Esophagus muscularis mucosa (tissue), 4 donors: ENCODE data around the gene ID2. TPM values are rescaled to one million over a fixed set of nuclear protein-coding genes. Genes with fewer than 3 reads are reported as not detected.

ENCODE experiments used
- DNase-seq: peaks from one replicate; pipeline ENCODE4 v3.0.0-alpha.2; 2017; ENCODE audit errors: extremely low spot score
- H3K27ac ChIP-seq, 4 donors: fragments of 200-600 bp; sonication (generic); replicated peaks in 1 of 4; 1 replicate in 3 of 4; 2 replicates in 1 of 4; pipeline ENCODE4 v1.5.1; 2016 to 2019; ENCODE audit warnings: mild to moderate bottlenecking in 1 of 4
- H3K27me3 ChIP-seq, 4 donors: fragments of 200-600 bp; sonication (generic); one replicate each; pipeline versions ENCODE4 v1.5.1 to v1.6.0; 2016 to 2019
- H3K36me3 ChIP-seq, 4 donors: fragments of 200-600 bp; sonication (generic); one replicate each; pipeline ENCODE4 v1.5.1; 2016 to 2019
- H3K4me1 ChIP-seq, 4 donors: fragments of 200-600 bp; sonication (generic); one replicate each; pipeline ENCODE4 v1.5.1; 2016 to 2019
- H3K4me3 ChIP-seq, 4 donors: fragments of 200-600 bp; sonication (generic); 1 replicate in 2 of 4; 2 replicates in 2 of 4; pipeline ENCODE4 v1.5.1; 2016 to 2019; ENCODE audit warnings: mild to moderate bottlenecking in 4 of 4, moderate library complexity in 1 of 4
- H3K9me3 ChIP-seq, 4 donors: fragments of 200-600 bp; sonication (generic); 1 replicate in 3 of 4; 2 replicates in 1 of 4; pipeline ENCODE4 v1.5.1; 2016 to 2019
- EP300 ChIP-seq: sonication (generic); formaldehyde crosslinking; IDR thresholded peaks from one replicate; pipeline ENCODE4 v1.6.1; 2017; ENCODE audit warnings: antibody characterized with exemption
- POLR2A ChIP-seq: fragments of 450-650 bp; IDR thresholded peaks from one replicate; pipeline ENCODE4 v1.6.1; 2017; ENCODE audit warnings: antibody characterized with exemption, moderate library complexity, mild to moderate bottlenecking, low read depth
- POLR2AphosphoS5 ChIP-seq, 2 donors: sonication (generic); formaldehyde crosslinking; IDR thresholded peaks; one replicate each; pipeline ENCODE4 v1.6.1; 2017; ENCODE audit warnings: antibody characterized with exemption in 2 of 2
- WGBS: methylation state at CpG from one replicate; pipeline ENCODE4 v1.1.5; 2018; 5-methylcytosine and 5-hydroxymethylcytosine counted together
- intact Hi-C: fragments of 100-400 bp; cut with DNase I; formaldehyde crosslinking; loops from one replicate; pipeline ENCODE4 v1.15.1; 2023
- total RNA-seq, 4 donors: library from RNA; depleted of rRNA; stranded (reverse); fragments of >200 nt; gene quantifications; one replicate each; pipeline versions ENCODE4 v1.1.0 to v1.2.1, GENCODE V29; 2016
- TF ChIP-seq, protein P1 (sequence below), 3 experiments: fragments of 200-600 bp in 2 of 3; fragments of 450-650 bp in 1 of 3; sonication (generic) in 2 of 3; IDR thresholded peaks; one replicate each; pipeline ENCODE4 v1.5.1; 2017 to 2019; ENCODE audit warnings: antibody characterized with exemption in 3 of 3, mild to moderate bottlenecking in 2 of 3, moderate library complexity in 1 of 3

ID2 gene
- total RNA-seq, 4 donors from 2014 or later = 149 to 254 (median 187) TPM

DNA sequence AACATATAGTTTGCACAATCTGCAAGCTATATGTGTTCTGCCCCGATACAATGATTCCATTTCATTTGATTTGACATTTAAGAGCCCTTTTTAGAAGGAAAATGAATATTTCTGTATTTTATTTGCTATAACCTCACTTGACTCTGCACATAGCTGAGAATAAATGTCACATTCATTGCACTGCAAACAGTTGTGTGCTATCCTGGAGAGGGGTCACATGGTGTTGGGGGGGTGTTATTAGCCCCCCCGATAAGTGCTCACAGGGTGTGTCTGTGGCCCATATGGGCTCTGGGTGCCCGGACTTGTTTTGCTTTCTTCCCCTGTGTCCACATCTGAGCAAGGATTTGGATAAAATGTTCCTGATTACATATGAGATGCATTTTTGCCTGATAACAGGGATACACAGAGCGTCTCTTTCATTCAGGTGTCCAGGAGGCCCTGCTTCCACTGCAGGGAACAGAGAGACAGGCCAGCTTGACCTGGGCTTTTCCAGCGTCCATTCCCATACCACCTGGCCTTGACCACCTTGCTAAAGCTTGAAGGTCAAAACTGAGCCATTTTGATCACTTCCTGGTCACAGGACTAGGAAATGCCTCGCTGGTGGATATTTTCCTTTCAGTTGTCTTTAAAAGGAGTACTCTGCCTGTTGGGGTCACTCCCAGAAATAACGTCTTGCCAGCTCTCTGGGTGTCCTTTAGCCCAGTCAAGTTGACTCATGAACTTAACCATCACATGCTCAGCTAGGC lies 38.4 kb upstream of the ID2 start:
- H3K27me3 ChIP-seq = no peaks in the 10 kb centered on the region
- DNase-seq = no peak
- TF ChIP-seq POLR2A (no peak), EP300 (no peak), POLR2AphosphoS5 (IDR thresholded peaks at IDR 0.05) (no peak)
- TF ChIP-seq, protein P1, sequence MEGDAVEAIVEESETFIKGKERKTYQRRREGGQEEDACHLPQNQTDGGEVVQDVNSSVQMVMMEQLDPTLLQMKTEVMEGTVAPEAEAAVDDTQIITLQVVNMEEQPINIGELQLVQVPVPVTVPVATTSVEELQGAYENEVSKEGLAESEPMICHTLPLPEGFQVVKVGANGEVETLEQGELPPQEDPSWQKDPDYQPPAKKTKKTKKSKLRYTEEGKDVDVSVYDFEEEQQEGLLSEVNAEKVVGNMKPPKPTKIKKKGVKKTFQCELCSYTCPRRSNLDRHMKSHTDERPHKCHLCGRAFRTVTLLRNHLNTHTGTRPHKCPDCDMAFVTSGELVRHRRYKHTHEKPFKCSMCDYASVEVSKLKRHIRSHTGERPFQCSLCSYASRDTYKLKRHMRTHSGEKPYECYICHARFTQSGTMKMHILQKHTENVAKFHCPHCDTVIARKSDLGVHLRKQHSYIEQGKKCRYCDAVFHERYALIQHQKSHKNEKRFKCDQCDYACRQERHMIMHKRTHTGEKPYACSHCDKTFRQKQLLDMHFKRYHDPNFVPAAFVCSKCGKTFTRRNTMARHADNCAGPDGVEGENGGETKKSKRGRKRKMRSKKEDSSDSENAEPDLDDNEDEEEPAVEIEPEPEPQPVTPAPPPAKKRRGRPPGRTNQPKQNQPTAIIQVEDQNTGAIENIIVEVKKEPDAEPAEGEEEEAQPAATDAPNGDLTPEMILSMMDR (IDR thresholded peaks at IDR 0.05) = no peak
- H3K4me1 ChIP-seq = peaks cover 0 to 9% (median 6%) of the 10 kb centered on the region in 4 donors
- H3K4me3 ChIP-seq = no peak overlapping the region
- 76% methylated on average over 6 of the region's 7 CpGs for WGBS
- intact Hi-C loops = no loop called here
- H3K27ac ChIP-seq = peak overlapping the region in 1 of 4 donors; percentile 15
- H3K9me3 ChIP-seq = no peaks in the 10 kb centered on the region
- no peaks in the 10 kb centered on the region for H3K36me3 ChIP-seq

DNA sequence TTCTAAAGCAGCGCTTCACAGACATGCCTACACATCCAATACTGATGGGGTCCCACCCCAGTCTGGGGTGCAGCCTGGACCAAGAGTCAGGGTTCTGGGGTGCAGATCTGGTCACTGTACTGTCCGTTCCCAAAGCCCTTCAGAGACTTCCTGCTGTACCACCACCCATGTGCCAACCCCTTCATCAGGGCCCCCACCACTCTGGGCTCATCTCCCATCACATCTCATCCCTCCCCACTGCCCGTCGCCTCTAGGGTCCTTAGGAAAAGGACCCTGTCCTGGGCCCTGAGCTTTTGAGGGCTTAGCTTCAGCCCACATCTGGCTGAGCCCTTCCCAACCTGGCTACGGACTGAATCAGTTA lies 37.9 kb upstream of the ID2 start:
- TF ChIP-seq, protein P1 (IDR thresholded peaks at IDR 0.05) = no peak
- no peak for TF ChIP-seq POLR2AphosphoS5 (IDR thresholded peaks at IDR 0.05)
- no peak for TF ChIP-seq EP300
- TF ChIP-seq POLR2A = no peak
- no peak for DNase-seq
- peaks cover 0 to 9% (median 6%) of the 10 kb centered on the region in 4 donors for H3K4me1 ChIP-seq
- no peaks in the 10 kb centered on the region for H3K9me3 ChIP-seq
- H3K4me3 ChIP-seq = no peak overlapping the region
- WGBS = 95% methylated on average over 5 of the region's 5 CpGs
- H3K27ac ChIP-seq = peak overlapping the region in 1 of 4 donors; percentile 7
- H3K27me3 ChIP-seq = no peaks in the 10 kb centered on the region
- intact Hi-C loops = no loop called here
- H3K36me3 ChIP-seq = no peaks in the 10 kb centered on the region

DNA sequence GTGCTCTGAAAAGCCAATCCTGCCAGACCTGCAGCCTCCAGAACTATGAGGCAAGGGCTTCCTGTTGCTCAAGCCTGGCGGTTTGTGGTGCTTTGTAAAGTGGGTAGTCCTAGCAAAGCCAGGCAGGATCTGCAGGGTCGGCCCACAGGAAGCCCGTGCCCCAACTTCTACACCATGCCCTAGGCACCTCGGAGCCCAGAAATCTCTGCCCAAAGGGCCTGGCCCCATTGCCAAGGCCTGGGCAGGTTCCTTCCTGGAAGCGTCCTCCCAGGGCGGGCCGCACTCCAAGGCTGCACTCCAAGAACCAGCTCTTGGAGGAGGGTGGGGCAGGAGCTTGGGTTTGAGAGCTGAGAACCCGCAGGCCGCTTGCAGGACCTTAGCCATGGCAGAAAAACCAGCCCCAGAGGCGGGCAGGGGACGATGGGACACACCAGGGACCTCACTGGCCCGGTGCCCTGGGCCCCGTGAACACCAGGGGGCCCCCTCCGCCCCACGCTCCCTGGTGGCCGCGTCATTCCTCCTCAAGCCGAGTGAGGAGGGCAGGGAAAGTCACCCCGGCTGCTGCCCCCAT lies 37.2 kb upstream of the ID2 start:
- TF ChIP-seq EP300 = no peak
- TF ChIP-seq POLR2AphosphoS5 (IDR thresholded peaks at IDR 0.05) = no peak
- TF ChIP-seq, protein P1 (IDR thresholded peaks at IDR 0.05) = peak in 1 of 3 experiments; percentile 30
- TF ChIP-seq POLR2A = no peak
- intact Hi-C loops = no loop called here
- H3K27me3 ChIP-seq = no peaks in the 10 kb centered on the region
- 81% methylated on average over 14 of the region's 19 CpGs for WGBS
- DNase-seq = no peak
- H3K4me3 ChIP-seq = no peak overlapping the region
- H3K36me3 ChIP-seq = no peaks in the 10 kb centered on the region
- no peaks in the 10 kb centered on the region for H3K9me3 ChIP-seq
- H3K27ac ChIP-seq = no peak overlapping the region
- H3K4me1 ChIP-seq = peaks cover 0 to 9% (median 6%) of the 10 kb centered on the region in 4 donors

DNA sequence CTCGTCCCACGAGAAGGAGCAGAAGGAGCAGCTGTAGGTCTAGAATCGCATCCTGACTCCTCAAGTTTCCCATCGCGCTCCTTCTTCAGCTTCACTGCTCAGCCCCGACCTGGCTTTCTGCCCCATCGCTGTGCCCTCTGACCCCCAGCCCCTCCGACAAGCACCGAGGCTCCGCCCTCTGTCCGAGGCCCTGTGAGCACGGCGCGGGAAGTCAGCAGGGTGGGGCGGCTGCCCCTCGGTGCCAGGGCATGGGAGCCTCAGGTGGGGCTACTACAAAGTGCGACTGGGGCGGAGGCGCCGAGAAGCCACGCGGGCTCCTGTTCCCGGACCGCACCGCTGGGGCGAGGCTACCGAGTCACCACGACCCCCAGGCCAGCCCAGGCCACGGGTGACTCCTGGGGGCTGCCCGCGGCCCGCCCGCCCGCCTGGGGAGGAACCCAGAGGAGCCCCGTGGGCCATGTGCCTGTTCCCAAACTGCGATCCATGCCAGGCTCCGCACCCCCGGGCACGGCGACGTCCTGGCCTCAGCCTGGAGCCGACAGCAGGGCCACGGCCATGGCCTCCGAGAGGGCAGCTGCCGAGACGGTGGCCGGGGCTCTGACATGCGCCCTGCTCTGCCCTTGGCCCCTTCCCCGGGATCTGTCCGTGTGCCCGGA lies 36.6 kb upstream of the ID2 start:
- no peaks in the 10 kb centered on the region for H3K9me3 ChIP-seq
- H3K4me3 ChIP-seq = no peak overlapping the region
- no peaks in the 10 kb centered on the region for H3K27me3 ChIP-seq
- no peaks in the 10 kb centered on the region for H3K36me3 ChIP-seq
- intact Hi-C loops = no loop called here
- no peak for DNase-seq
- TF ChIP-seq EP300 (no peak), POLR2A (no peak), POLR2AphosphoS5 (IDR thresholded peaks at IDR 0.05) (no peak)
- TF ChIP-seq, protein P1 (IDR thresholded peaks at IDR 0.05) = no peak
- no peak overlapping the region for H3K27ac ChIP-seq
- H3K4me1 ChIP-seq = peaks cover 0 to 9% (median 6%) of the 10 kb centered on the region in 4 donors
- WGBS = 82% methylated on average over 27 of the region's 51 CpGs
